ENCODE results near the gene NKD1.

Gene NKD1

DNA sequence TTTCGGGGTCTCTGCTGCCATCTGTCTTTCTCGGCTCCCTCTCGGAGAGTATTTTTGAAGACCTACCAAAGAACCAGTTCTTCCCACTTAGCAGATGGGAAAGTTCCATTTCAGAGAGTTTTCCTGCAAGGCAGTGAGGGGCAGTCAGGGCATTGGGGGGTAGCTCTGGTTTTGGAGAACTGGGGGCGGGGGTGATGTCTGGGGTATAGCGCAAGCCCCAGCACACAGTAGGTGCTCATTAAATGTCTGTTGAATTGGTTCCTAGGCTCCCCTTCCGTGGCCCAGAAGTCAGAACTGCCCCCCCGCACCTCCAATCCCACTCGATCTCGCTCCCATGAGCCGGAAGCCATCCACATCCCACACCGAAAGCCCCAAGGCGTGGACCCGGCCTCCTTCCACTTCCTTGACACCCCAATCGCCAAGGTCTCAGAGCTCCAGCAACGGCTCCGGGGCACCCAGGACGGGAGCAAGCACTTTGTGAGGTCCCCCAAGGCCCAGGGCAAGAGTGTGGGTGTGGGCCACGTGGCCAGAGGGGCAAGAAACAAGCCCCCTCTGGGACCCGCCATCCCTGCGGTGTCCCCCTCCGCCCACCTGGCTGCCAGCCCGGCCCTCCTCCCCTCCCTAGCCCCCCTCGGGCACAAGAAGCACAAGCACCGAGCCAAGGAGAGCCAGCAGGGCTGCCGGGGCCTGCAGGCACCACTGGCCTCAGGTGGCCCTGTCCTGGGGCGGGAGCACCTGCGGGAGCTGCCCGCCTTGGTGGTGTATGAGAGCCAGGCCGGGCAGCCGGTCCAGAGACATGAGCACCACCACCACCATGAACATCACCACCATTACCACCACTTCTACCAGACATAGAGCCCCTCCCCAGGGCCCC, 85.0 kb downstream of the NKD1 start:
- no peak overlapping the region for H3K27ac ChIP-seq
- TF ChIP-seq, protein P1, sequence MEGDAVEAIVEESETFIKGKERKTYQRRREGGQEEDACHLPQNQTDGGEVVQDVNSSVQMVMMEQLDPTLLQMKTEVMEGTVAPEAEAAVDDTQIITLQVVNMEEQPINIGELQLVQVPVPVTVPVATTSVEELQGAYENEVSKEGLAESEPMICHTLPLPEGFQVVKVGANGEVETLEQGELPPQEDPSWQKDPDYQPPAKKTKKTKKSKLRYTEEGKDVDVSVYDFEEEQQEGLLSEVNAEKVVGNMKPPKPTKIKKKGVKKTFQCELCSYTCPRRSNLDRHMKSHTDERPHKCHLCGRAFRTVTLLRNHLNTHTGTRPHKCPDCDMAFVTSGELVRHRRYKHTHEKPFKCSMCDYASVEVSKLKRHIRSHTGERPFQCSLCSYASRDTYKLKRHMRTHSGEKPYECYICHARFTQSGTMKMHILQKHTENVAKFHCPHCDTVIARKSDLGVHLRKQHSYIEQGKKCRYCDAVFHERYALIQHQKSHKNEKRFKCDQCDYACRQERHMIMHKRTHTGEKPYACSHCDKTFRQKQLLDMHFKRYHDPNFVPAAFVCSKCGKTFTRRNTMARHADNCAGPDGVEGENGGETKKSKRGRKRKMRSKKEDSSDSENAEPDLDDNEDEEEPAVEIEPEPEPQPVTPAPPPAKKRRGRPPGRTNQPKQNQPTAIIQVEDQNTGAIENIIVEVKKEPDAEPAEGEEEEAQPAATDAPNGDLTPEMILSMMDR (conservative IDR thresholded peaks at IDR 0.05), result no peak

DNA sequence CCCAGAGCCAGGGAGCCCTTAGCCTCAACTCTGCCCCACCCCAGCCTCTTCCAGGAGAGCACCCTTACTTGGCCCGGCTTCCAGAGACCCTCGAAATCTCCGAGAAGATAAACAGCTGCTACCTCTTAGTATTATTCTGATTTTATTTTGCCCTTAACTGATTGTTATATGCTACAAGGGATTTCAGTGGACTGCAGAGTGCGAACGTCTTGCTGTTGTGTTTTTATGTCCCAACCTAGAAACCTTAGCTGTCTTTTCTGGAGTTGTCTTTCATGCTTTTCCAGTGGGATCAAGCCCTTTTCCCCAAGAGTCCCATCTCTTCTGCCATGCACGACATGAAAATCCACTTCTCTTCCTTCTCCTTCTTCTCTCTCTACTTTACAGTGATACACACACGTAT, 85.9 kb downstream of the NKD1 start:
- H3K27ac ChIP-seq, result no peak overlapping the region
- TF ChIP-seq, protein P1 (conservative IDR thresholded peaks at IDR 0.05), result no peak

DNA sequence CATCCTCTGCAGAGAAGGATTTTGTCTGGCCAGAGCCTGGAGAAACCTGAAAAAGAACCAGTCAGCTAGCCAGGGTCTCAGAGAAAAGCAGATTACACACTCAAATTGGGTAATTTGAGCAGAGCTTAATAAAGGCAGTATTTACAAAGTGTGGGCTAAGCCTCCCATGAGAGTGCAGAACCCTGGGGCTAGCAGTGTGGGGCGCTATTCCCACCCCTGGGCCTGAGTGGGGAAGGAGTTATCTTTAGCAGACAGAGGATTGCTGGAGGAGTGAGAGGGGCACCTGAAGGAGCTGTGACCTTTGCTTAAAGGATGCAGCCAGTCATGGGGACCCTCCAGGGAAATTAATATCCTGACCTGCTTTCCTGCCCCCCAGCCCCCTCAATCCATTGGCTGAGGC, 86.8 kb downstream of the NKD1 start:
- TF ChIP-seq, protein P1 (conservative IDR thresholded peaks at IDR 0.05), result no peak
- H3K27ac ChIP-seq, result no peak overlapping the region

DNA sequence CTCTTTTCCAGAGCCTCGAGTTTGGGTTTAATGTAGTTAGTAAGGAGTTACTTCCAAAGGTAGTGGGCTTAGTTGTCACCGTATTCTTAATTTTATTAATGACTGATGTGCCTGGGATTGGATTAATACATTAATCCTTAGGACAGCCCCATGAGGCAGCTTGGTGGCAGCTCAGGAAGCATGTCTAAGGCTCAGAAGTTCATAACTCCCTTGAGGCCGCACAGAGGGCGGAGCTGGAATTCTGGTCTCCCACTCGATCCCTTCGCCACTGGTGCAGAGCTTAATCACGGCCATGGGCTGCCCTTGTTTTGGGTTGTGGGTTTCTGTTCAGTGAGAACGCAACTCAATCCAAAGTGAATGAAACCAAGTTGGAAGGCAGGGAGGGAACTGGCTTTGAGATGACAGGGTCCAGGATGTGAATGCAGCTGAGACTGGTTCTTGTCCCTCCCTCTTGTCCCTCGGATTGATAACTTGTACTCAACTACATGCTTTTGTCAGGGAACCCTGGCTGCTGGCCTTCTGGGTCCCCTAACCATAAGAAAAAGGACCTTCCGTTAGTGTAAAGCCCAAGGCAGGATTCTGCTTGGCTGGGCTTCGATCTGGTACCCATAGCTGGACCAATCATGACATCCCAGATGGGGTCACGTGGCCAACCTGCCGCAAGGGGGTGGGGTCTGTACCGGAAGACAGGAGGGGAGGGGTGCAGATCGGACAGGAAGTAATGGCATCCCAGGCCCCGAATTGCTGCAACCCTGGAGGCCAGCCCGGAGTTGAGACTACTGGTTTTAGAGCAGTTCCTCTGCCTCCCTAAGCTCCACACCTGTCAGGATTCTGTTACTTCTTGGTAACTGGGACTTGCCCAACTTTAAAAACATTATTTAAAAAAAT, 87.6 kb downstream of the NKD1 start:
- H3K27ac ChIP-seq, result no peak overlapping the region
- TF ChIP-seq, protein P1 (conservative IDR thresholded peaks at IDR 0.05), result no peak

DNA sequence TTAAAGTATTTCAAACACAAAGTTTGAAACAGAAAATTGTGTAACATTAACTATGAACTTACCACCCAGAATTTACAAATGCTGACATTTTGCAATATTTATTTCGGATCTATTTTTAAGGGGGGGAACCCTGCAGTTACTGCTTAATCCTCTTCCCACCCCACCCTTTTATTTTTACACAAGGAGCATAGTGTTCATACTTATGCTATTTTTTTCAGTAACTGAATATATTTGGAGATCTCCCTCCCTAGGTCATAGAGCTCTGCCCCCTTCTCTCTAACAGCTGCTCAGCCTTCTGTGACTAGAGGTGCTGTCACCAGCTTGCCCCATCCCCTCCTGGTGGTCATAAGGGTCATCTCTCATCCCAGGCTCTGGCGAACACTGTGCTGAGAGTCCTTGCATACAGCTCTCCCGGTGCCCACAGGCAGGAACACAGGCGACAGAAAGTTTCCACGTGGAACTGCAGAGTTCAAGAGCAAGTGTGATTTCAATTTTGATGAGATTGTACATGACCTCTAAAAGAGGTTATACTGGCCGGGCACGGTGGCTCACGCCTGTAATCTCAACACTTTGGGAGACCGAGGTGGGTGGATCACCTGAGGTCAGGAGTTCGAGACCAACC, 88.7 kb downstream of the NKD1 start:
- TF ChIP-seq, protein P1 (conservative IDR thresholded peaks at IDR 0.05), result no peak
- no peak overlapping the region for H3K27ac ChIP-seq

DNA sequence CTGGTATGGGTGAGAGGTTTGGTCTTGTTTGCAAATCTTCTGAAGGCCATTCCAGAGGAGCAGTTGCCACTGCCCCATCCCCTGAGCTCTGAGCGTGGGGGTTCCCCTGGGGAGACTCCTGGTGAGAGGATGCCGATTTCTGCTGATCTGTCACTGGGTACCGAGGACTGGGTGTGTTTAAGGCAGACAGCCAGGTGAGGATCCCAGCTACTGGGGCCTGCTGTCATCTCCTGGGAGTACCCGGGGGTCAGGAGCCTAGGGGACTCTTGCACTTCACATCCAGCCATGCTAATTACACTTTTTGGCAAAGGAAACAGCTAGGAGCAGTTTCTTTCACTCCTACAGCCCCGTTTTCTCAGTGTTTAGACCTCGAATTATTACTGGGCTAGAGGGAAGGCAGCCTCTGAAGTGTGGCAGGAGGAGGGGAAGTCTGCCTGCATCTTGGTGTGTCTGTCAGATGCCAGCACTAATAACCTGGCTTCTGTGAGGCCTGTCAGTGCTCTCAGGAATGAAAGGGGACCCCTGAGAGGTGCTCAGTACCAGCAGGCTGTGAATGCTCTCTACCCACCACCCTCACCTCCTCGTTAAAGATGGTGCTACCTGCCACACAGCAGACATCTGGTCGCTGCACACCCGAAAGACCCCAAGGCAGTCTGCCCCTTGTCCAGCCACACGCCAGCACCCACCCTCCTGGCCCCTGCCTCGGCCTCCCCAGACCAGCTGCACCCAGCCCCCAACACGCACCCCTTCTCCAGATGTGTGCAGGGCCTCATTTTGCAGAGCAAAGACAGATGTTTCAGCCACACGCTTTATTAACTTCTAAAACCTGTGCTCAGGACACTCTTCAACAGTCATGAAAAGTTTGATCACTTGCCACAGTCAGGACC, 89.8 kb downstream of the NKD1 start:
- no peak overlapping the region for H3K27ac ChIP-seq
- TF ChIP-seq, protein P1 (conservative IDR thresholded peaks at IDR 0.05), result no peak
